GM21619 (cell line): ENCODE results near the gene ACKR2.

ENCODE experiments used
- ATAC-seq: cut with Tn5 transposase; IDR thresholded peaks from one replicate; pipeline ENCODE4 v1.9.1; 2021; ENCODE audit not compliant: unreplicated experiment

The ACKR2 gene

DNA sequence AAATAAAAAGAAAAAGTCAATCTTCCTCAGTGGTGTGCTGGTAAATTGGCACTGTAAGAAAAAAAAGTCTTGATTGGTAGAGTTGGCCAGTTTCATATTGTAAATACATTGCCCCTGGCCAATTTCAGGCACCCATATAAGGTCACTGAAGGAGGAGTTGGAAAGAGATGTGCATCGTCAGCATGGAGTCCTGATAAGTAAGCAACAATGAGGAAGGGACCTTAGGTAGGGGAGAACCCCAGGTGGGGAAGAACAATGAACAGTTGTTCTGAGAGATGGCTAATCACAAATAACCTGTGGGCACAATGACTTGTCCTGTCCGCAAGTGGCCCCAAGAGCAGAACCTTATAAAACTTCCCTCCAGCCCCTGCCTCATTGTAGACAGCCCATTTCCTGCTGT lies 75.1 kb downstream of the ACKR2 start:
- ATAC-seq, result no peak

DNA sequence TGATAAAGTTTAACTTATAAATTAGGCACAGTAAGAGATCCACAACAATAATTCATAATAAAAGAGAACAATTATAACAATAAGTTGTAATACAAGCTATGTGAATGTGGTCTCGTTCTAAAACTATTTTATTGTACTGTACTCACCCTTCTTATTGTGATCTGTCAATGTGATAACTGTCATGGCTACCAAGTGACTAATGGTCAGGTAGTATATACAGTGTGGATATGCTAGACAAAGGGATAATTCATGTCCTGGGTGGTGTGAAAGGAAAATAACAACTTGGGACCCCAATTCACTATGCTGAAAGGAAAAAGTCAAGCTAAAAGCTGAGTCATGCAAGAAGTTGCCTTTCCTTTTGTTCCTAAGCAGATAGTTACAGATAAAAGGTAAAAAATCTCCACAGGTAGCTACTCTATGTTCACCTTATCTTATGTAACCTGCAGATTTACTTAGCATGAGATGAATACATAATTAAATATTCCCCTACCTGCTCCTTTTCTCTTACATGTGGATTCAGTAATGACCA lies 77.1 kb downstream of the ACKR2 start:
- no peak for ATAC-seq

DNA sequence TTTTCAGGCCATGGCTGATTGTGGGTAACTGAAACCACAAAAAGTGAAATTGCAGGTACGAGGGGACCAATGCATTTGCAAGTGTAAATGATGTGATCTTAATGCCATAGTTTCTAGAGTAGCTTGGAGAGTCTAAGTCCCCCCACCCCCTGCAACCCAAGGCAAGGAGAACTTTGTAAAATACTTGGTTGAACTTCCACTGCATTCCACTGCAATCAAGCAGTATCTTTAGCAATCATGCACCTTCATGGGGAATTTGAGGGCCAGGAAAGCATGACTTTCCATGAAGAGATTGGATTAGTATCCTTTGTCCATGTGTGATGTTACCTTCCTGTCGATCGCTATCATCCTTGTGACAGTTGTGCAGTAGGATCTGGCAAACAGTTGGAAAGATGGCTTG lies 77.8 kb downstream of the ACKR2 start:
- ATAC-seq, result no peak

DNA sequence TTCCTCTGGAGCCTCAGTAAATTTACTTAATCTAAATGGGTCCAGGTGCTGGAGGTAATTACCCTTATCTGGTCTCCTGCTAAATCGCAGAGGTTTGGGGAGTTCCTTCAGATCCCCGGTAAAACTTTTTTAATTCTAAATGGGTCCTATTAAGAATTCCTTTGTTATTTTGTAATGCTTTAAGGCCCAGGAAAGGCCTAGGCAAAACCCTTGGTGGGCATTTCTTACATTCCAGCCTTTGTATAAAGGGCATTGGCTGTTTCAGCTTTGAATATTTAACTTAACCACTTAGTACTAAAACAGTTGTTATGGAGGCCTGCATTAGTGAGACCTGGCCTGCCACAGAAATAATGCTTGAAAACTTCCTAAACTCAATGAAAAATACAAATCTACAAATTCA lies 81.8 kb downstream of the ACKR2 start:
- no peak for ATAC-seq

DNA sequence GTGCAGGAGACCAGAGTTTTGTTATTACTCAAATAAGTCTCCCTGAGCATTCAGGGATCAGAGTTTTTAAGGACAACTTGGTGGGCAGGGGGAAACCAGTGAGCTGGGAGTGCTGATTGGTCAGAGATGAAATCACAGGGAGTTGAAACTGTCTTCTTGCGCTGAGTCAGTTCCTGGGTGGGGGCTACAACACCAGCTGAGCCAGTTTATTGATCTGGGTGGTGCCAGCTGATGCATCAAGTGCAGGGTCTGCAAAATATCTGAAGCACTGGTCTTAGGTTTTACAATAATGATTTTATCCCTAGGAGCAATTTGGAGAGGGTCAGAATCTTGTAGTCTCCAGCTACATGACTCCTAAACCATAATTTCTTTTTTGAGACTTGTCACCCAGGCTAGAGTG lies 82.9 kb downstream of the ACKR2 start:
- ATAC-seq, result no peak

DNA sequence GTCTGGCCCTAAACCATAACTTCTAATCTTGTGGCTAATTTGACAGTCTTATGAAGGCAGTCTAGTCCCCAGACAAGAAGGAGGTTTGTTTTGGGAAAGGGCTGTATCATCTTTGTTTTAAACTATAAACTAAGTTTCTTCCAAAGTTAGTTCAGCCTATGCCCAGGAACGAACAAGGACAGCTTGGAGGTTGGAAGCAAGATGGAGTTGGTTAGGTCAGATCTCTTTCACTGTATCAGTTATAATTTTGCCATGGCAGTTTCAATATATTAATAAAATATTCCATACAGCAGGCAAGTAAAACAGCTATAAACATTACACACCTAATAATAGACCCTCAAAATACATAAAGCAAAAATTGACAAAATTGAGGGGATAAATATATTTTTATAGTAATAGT lies 83.6 kb downstream of the ACKR2 start:
- ATAC-seq, result no peak

DNA sequence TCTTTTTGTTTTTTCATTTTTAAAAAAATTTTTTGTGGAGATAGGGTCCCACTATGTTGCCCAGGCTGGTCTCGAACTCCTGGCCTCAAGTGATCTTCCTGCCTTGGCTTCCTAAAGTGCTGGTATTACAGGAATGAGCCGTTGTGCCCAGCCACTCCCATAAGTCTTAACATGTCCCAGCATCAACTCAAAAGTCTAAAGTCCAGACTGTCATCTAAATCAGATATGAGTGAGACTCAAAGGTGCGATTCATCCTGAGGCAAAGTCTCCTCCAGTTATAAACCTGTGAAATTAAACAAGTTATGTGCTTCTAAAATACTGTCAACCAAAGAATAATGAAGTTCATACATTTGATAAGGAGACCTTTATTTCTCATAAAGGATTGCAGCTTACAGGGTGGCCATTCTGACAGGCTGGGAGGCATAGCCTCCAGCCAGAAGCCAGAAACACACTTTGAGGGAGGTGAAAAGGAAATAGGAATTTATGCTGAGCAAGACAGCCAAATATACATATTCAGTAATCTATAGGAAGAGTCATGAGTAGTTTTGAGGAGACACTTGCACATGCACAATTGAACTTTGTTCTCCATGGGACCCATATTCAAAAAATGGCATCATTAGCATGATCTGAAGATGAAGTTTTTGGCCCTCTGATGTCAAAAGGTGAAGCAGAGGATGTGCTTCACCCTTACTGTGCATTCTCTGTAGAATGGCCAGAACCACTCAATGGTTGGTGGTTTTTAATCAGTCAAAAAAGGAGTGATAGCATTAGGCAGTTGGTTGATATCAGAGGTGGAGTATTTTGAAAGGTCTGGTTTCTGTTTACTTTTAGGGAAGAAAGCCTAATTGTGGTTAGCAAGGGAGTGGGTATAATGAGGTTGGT lies 85.7 kb downstream of the ACKR2 start:
- no peak for ATAC-seq

DNA sequence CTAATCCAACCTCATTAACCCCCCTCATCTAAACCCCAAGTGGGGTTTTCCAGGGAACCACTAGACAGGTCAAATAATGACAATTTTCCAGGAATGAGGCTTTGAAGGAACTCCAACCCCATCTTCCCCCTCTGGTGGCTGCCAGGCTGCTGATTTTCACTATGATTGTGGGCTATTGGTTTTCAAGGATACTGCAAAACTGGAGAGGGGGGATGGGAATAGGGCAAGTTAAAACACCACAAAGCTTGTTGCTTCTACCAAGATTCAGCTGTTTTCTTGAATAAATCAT lies 86.3 kb downstream of the ACKR2 start:
- ATAC-seq, result no peak

DNA sequence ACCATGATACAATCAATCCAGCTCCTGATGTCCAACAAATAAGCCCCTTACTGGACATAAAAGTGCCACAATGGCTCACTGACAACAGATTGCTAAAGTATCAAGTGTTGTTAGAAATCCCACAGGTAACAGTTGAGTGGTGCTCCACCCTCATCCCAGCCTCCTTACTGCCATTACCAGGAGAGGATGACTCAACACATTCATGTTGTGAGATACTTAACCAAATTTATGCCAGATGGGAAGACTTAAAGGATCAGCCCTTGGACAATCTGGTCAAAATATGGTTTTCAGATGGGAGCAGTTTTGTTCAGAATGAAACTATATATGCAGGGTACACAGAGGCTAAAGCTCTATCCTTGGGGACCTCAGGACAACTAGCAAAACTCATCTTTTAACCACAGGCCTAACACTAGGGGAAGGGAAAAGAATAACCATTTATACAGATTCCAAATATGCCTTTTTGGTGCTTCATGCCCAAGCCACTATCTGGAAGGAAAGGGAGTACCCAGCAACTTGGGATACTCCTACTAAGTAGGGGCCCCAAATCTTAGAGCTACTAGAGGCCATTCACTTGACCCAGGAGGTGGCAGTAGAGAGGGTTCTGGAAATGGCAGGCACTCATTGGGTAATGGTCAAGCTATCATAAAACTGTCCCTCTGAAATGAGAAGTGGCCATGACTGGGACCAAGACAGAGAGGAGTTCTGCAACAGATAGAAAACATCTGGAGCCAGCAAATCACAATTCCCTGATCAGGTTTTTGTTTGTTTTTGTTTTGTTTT lies 89.8 kb downstream of the ACKR2 start:
- no peak for ATAC-seq

DNA sequence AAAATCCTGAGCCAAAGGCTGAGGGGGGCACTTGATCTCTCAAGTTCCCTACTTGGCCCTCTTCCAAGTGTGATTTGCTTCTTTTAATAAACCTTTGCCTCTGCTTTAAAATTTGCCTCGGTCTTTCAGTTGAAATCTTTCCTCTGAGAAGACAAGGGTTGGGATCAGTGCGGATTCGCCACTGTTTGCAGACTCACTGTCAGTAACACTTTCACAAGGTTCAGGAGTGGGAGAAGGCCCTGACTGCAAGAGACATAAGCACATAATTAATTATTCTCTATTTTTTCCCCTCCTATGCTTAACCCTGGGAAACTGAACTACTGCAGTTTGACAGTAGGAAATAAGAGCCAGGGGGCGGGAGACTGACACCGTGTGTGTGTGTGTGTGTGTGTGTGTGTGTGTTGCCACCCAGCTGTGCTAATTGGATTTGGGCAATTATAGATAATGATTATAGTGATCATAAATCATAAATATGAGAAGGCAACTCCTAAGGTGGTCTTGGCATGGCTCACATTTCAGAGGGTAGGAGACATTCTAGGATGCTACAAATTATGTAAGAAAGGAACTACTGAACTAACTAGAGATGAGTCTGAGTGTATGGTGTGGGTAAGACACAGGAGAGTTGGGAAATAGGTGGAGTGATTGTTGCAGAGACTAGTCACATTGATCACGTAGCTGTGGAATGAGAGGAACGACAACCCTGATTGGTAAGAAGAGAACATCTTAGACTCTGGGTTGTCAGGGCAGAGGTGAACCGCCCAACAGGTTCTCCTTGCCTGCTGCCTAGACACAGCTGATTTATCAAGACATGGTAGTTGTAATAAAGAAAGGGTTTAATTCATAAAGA lies 91.2 kb downstream of the ACKR2 start:
- no peak for ATAC-seq

DNA sequence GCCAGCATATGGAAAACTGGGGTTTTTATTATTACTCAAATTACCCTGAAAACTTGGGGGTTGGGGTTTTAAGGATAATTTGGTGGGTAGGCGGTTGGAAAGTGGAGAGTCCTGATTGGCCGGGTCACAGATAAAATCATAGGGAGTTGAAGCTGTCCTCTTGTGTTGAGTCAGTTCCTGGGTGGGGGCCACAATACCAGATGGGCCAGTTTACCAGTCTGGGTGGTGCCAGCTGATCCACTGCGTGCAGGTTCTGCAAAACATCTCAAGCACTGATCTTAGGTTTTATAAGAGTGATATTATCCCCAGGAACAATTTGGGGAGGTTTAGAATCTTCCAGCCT lies 91.8 kb downstream of the ACKR2 start:
- ATAC-seq, result no peak

DNA sequence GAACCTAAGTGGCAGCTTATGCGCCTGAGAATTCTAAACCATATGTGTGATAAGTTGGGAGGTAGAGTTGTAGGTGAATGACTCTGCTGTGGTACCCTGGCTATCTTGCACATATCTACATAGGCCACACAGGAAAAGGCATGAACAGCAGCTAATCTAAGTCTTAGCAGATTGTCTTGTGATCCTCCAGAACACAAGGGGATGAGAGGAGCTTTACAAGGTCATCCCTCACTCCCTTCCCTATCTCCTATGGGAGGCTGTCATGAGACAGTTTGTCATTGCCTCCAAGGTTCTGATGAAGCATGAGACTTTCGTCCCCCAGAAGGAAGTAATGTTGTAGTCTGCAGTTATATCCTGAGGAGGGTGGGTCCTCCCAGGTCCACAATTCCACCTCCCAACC lies 93.0 kb downstream of the ACKR2 start:
- no peak for ATAC-seq

DNA sequence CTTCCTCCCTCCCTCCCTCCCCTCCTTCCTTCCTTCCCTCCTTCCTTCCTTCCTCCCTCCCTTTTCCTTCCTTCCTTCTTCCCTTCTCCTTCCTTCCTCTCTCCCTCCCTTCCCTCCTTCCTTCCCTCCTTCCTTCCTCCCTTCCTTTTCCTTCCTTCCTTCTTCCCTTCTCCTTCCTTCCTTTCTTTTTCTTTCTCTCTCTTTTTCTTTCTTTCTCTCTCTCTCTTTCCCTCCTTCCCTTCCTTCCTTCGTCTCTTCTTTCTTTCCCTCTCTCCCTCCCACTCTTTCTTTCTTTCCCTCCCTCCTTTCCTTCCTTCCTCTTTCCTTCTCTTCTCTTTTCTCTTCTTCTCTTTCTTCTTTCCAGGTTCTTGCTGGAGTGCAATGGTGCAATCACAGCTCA lies 94.8 kb downstream of the ACKR2 start:
- no peak for ATAC-seq

DNA sequence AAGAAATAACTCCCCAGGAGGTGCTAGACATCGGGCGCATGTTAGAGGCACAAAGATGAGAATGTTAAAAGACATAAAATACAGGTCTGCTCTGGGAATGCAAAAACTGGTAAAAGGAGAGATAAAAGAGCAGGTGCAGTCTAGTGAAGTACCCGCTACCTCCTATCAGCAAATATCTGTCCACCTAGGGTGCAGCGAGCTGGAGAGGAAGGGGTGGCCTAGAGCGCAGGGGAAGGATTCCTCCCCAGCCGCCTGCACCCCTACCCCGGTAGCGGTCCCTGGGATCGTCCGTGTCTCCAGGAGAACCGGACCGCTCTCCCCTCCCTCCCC lies 96.5 kb downstream of the ACKR2 start:
- no peak for ATAC-seq

DNA sequence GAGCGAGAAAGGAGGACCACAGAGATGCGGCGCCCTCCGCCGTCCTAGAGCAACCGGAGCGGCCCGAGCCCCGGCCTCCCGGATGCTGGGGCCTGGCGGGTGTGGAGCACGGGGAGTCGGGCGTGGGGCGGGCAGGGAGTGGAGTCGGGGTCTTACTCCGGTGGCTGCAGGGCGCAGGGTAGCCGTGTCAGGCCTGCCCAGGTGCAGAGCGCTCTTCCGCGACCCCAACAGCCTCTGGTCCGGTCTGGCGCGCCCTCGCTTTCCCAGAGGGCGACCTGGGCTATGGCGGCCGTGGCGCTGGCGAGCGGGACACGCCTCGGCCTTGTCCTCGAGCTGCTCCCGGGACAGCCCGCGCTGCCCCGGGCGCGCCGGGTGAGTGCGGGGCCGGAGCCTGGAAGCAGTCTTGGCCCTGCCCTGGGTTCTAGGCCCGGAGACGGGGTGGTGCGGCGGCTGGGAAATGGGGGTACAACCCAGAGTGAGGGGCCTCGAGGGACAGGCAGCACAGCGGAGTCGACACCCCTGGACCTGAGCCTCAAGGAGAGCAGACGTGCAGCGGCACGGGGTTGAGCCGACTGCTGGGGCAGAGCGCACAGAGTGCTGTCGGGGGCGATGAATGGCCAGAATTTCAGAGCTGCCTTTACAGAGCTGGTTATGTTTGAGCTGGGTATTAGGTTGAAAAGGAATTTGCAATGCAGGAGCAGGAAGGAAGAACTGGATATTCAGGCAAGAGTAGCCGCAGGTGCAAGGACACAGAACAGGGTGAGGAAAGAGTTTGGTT lies 97.0 kb downstream of the ACKR2 start, which contains the start of gene ZNF662:
TSS of gene ZNF662 (plus strand) at position 73 of the 778 bp plus-strand sequence. CDS start 1,973 bp downstream, outside the sequence.
- no peak for ATAC-seq

DNA sequence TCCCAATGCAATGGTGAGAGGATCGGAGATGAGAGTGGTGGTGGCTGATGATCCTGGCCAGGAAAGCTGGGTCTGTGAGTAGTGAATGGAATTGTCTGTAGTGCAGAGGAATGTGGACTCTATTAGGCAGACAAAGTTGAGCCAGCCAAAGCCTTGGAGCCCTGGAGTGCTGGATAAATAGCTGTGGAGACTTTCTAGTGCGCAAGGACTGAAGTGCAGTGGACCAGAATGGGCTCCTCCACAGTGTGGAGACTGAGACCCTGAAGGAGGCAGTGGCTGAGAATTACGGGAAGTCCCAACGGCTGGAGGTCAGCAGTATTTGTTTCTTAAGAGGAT lies 97.6 kb downstream of the ACKR2 start:
- no peak for ATAC-seq

DNA sequence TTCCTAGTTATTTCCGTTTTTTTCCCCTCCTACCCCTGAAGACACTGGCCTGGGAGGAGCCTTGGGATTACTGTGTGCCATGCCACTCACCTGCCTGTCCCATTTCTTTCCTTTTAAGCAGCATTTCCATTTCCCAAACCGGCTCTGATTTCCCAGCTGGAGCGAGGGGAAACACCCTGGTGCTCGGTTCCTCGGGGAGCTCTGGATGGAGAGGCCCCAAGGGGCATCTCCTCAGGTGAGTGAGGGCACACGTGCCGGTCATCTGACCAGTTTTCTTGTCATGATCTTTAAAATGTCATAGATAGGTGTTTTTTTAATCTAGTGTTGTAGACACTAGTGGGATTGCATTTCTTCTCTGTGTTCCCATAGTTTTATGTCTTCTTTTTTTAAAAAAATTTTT lies 99.4 kb downstream of the ACKR2 start:
- no peak for ATAC-seq

DNA sequence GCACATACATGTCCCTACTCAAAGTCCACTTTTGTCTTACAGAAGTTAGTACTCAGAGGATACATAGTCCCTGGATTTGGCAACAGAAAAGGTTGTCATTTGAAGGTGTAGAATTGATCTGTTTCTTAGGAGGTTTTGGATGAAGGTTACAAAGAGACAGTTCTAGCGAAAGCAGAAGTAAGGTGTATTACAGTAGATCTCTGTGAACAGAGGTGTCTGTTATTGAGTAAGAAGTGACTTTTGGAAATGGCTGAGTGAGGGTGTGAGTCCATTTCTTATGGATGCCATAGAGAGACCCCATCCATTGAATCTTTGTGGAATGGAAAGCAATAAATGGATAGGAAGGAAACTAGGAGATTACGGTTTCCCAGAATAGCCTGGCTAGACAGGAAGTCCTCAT lies 102.3 kb downstream of the ACKR2 start:
- ATAC-seq, result no peak

DNA sequence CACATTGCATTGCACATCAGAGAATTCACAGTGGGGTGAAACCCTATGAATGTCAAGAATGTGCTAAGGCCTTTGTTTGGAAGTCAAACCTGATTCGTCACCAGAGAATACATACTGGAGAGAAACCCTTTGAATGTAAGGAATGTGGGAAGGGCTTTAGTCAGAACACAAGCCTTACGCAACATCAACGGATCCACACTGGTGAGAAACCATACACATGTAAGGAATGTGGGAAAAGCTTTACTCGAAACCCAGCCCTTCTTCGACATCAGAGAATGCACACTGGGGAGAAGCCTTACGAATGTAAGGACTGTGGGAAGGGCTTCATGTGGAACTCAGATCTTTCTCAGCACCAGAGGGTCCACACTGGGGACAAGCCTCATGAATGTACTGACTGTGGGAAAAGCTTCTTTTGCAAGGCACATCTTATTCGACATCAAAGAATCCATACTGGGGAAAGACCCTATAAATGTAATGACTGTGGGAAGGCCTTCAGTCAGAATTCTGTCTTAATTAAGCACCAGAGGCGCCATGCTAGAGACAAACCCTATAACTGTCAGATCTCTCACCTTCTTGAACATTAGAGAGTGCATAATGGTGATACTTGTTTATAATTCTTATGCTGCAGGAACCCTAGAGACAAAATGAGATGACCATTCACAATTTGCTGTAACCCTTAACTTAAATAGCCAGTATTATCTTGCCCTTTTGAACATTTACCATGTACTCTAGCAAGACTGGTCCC lies 105.7 kb downstream of the ACKR2 start:
- no peak for ATAC-seq
